HG03097 (cell line): ENCODE measurements around the gene LTBP1.
"Not testable (repeated sequence)": the region's sequence is repeated elsewhere in the genome, so short reads cannot be mapped to it uniquely, and the experiment has no call there.

Source experiments
- ATAC-seq: cut with Tn5 transposase; IDR thresholded peaks from one replicate; pipeline ENCODE4 v1.9.1; 2021; ENCODE audit not compliant: unreplicated experiment, low FRiP score

LTBP1 gene

GRCh38 chr2:32946314-32947075 lies at the start of gene LTBP1:
Gene LTBP1, plus strand, starts transcription at chr2:32946953. Its CDS starts 372 bp downstream, at chr2:32947325.
- peak; percentile 73 for ATAC-seq

GRCh38 chr2:32900246-32900973 lies 46.3 kb upstream of the LTBP1 start:
- no peak for ATAC-seq

GRCh38 chr2:32901313-32901712 lies 45.4 kb upstream of the LTBP1 start:
- ATAC-seq: no peak

GRCh38 chr2:32902174-32902573 lies 44.6 kb upstream of the LTBP1 start:
- no peak for ATAC-seq

- no peak for ATAC-seq
Observed at GRCh38 chr2:32902986-32903385, 43.8 kb upstream of the LTBP1 start.

GRCh38 chr2:32904074-32904473 lies 42.7 kb upstream of the LTBP1 start:
- ATAC-seq: no peak

- ATAC-seq: no peak
Observed at GRCh38 chr2:32904751-32905150, 42.0 kb upstream of the LTBP1 start.

GRCh38 chr2:32905270-32905669 lies 41.5 kb upstream of the LTBP1 start:
- ATAC-seq: no peak

GRCh38 chr2:32910883-32911598 lies 35.7 kb upstream of the LTBP1 start:
- no peak for ATAC-seq

GRCh38 chr2:32915694-32916093 lies 31.1 kb upstream of the LTBP1 start:
- ATAC-seq: no peak

GRCh38 chr2:32918774-32919173 lies 28.0 kb upstream of the LTBP1 start:
- no peak for ATAC-seq

- not testable (repeated sequence) for ATAC-seq
Observed at GRCh38 chr2:32919901-32920300, 26.9 kb upstream of the LTBP1 start.

GRCh38 chr2:32921486-32921885 lies 25.3 kb upstream of the LTBP1 start:
- ATAC-seq: not testable (repeated sequence)

GRCh38 chr2:32922501-32922900 lies 24.3 kb upstream of the LTBP1 start:
- no peak for ATAC-seq

- ATAC-seq: no peak
Observed at GRCh38 chr2:32923109-32923508, 23.6 kb upstream of the LTBP1 start.

GRCh38 chr2:32925283-32925815 lies 21.4 kb upstream of the LTBP1 start:
- no peak for ATAC-seq

- no peak for ATAC-seq
Observed at GRCh38 chr2:32925976-32926707, 20.6 kb upstream of the LTBP1 start.

GRCh38 chr2:32926708-32927084 lies 20.1 kb upstream of the LTBP1 start:
- no peak for ATAC-seq

- ATAC-seq: no peak
Observed at GRCh38 chr2:32930436-32930835, 16.3 kb upstream of the LTBP1 start.

- no peak for ATAC-seq
Observed at GRCh38 chr2:32931519-32931918, 15.2 kb upstream of the LTBP1 start.
